NCI-H446 (cell line): Measurements from ENCODE around the gene LIN28A.

Experiments used
- DNase-seq, 2 experiments: peaks; one replicate each; lab custom pipeline; 2025; lab: John Stamatoyannopoulos, UW

LIN28A gene

DNA sequence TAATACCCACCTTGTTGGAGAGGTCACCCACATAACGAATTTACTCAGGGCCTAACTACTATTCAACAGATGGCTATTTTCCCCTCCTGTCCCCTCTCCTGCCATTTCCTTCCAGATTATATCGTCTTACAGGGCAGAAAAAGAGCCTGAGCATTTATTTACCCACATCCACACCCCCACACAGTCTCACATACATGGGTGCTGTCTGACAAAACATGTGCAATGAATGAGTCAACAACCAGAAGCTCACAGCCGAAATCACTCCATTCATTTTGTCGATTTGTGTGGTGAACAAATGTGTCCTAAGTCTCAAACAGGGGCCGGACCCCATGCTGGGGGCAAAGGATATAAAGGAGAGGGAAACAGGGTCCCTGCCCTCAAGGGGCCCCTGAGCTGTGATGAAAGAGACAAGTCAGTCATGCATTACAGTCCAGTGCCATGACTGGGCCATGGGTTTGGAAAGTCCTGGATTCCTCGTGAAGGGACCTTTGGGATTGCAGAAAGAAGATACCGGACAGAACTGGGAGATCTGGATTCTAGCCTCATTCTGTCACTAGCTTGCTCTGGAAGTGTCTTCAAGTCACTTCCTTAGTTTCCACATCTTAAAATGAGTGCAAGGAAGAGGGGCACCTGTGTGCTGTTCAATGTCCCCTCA lies 21.7 kb upstream of the LIN28A start:
- DNase-seq, result no peak

GRCh38 chr1:26389604-26390247 lies 20.9 kb upstream of the LIN28A start:
- DNase-seq, result no peak

DNA sequence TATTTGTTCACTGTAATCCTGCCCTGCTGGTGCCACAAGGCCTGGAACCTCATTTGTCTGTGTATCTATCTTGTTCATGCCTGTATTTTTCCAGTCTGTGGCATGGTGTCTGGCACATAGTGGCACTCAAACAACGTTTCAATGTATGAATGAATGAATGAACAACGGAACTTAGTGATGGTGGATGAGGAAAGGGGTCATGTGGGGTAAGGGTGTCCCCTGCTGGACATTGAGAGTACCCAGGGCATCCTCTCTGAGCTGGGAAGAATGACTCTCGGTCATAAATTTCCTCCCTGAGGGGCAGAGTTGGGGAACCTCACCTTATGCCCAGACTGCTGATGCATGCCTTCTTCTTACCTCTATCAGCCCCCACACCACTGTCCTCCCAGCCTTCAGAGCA lies 19.2 kb upstream of the LIN28A start:
- DNase-seq, result peak; percentile 15 to 45

- DNase-seq, result no peak
Measured at GRCh38 chr1:26395754-26396153, 14.9 kb upstream of the LIN28A start.

- DNase-seq, result no peak
Measured at GRCh38 chr1:26399034-26399433, 11.6 kb upstream of the LIN28A start.

- no peak for DNase-seq
Measured at GRCh38 chr1:26401891-26402290, 8.7 kb upstream of the LIN28A start.

- DNase-seq, result no peak
Measured at GRCh38 chr1:26403656-26404055, 7.0 kb upstream of the LIN28A start.

- no peak for DNase-seq
Measured at GRCh38 chr1:26404641-26405040, 6.0 kb upstream of the LIN28A start.

DNA sequence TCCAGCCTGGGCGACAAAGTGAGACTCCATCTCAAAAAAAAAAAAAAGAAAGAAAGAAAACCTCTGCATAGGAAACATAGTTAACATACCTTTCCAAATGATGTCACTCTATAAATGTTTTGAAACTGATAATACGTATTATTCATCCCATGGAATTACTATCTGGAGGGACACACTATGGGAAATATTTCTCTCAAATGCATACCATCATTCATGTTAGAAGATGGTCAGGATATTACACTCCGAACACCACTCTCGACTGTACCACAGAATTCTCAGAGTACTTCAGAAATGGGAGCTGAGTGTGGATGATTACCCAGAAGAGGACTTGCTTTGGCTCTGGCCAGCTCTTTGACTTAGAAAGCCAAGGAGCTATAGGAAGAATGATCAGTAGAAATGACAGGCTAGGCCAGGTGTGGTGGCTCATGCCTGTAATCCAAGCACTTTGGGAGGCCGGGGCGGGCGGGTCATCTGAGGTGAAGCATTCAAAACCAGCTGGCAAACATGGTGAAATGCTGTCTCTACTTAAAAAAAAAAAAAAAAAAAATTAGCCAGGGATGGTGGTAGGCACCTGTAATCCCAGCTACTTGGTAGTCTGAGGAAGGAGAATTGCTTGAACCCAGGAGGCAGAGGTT lies 5.2 kb upstream of the LIN28A start:
- no peak for DNase-seq

GRCh38 chr1:26408604-26409003 lies 2.0 kb upstream of the LIN28A start:
- DNase-seq, result no peak

- no peak for DNase-seq
Measured at GRCh38 chr1:26409191-26409807, 1.3 kb upstream of the LIN28A start.

DNA sequence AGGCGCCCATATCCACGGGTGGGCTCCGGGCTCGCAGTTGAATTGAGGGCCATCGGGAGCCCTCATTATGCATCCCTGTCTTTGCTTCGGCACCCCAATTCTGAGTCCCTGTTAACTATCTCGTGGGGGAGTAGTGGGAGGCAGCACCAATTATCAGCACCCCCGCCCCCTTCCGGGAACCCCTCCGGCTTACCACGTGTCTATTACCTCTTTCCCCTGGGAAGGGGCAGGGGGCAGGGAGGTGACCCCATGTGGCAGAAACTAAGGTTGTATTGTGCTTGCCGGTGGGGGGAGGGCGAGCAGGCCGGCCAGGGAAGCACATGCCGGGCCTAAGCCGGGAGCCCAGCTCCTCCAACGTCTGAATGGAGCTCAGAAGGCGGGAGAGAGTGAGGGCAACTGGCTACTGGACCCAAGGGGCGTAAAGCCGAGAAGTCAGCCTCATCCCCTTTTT lies 1.0 kb downstream of the LIN28A start:
- no peak for DNase-seq

DNA sequence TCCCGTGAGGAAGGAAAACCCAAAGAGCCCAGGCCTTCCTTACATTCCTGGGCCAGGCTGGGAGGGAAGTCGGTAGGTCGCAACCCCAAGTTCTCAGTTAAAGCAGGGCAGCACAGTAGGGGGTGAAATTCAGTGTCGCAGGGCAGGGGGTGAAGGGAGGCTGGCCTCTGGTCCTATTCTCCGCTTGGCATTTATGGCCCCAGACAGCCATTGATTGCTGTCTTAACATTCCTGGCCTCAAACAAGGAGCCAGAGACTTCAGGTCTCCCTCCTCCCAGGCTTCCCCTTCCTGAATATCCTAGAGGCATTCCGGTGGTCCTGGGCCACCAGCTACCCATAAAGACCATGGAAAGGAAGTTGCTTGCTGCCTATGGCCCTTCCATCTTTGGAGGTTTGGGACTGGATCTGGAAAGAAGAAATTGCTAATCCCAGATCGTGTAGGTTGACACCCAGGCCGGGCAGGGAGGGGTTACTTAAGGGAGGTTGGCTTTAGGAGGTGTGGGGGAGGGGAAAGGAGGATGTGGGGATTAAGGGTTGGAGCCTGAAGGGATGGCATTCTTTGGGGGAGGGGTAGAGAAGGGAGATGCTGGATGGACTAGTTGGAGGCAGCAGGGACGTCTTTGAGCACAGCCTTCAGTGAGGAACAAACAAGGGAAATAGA lies 1.7 kb downstream of the LIN28A start:
- DNase-seq, result no peak

DNA sequence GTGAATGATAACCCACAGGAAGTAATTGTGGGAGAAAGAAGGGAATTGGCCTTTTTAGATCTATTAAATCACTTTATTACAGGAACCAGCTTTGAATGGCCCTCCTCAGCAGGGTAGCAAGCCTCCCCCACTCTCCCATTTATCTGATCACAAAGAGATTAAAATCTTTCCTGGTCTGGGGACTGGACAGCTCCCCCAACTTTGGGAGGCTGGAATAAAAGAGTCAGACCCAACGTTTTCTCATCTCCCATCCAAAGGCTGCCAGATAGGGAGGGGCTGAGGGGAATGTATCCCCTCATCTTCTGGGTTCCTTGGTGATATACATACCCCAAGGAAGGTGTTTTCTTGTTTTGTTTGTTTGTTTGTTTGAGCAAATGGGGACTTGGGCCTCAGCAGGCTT lies 2.4 kb downstream of the LIN28A start:
- DNase-seq, result no peak

- peak; percentile 61 to 80 for DNase-seq
Measured at GRCh38 chr1:26417111-26417759, 6.6 kb downstream of the LIN28A start.

DNA sequence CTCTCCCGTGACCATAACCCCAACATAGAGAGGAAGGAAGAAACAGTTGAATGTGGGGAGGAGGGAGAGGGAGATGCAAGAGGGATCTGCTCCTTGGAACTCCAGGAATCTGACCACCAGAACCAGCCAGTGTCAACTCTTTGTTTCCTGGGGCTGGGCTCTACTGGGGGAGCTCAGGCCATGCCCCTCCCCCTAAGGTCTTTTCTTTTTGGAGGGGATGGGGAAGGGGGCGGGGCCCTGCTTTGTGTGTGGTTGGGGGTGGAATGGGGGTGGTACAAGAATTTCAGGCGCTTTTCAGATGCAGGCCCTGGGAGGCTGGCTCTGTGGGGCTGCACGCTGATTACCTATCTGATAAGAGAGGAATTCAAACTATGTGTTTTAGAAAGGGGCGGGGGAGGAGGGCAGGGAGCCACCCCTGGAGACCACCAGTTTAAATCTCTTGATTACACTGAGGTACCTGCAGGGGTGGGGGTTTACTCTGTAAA lies 8.3 kb downstream of the LIN28A start:
- no peak for DNase-seq

- no peak for DNase-seq
Measured at GRCh38 chr1:26419494-26419893, 8.9 kb downstream of the LIN28A start.

GRCh38 chr1:26429721-26430120 lies 19.1 kb downstream of the LIN28A start:
- no peak for DNase-seq

- peak; percentile 99 to 100 for DNase-seq
Measured at GRCh38 chr1:26431979-26432695, 21.5 kb downstream of the LIN28A start, which contains the start of gene DHDDS. DHDDS (plus strand) TSS chr1:26432321; CDS start chr1:26432946, 625 bp downstream.

DNA sequence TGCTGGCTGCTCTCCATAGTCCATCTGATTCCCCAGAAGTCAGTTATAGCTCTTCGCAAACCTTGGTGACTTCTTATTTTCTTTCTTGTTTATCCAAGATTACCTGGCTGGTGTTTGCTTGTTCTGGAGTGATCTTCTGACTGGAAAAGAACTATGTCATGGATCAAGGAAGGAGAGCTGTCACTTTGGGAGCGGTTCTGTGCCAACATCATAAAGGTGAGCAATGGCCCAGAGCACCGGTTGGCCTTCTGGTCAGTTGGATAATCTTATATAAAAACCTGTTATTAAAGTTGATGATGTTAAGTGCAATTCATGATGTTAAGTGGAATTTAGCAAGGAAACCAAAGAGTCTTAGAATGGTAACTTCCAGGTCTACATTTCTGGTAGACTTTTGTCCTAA lies 22.2 kb downstream of the LIN28A start:
- no peak for DNase-seq
